ENCODE data around the gene MTIF2. TPM values are rescaled to one million over a fixed set of nuclear protein-coding genes. Genes with fewer than 3 reads are reported as not detected.

The MTIF2 gene
- total and polyA plus RNA-seq, 2 donors (not counting 3 experiments of a cell fraction or from before 2014, with no cell fraction given) = 9.3 to 26.9 TPM

DNA sequence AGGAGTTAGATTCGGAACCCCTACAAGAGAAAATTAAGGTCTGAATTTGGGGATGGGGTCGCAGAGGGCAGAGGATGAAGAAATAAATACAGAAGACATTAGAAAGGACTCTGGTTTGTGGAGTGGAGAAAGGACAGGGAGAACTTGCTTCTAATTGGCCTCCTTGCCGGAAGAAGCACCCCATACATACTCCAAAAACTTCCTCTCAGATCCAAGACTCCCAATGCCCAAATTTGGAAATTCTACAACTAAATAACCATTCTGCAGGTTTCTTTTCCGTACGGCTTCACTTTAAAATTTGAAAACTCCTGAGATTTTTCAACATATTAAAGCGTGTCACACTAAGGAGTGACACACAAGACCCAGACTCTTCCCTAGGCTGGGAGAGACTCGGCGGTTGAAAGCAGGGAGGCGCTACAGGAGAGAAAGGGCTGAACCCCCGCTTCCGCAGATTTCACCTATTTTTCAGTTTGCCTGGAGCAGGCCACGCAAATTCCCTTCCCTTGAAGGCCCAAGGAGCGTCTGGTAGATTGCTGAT, 37.4 kb downstream of the MTIF2 start:
- Histone ChIP-seq H3K27me3 (ENCODE audit: control insufficient read depth in 2 of 2, insufficient read depth in 2 of 2, low read length in 2 of 2) (no peaks in the 10 kb centered on the region), H3K9me1 (replicated peaks; ENCODE audit: control insufficient read depth, extremely low read depth, insufficient read depth, low read length) (no peaks in the 10 kb centered on the region), H3K9ac (replicated peaks; ENCODE audit: extremely low read depth, insufficient read depth, low read length) (peak overlapping the region; percentile 99), H3K4me1 (ENCODE audit: control insufficient read depth, extremely low read depth, insufficient read depth, low read length) (peaks cover 36% of the 10 kb centered on the region), H3K79me2 (ENCODE audit: control insufficient read depth, insufficient read depth, low read length) (peaks cover 41% of the 10 kb centered on the region), H4K20me1 (replicated peaks; ENCODE audit: control insufficient read depth, extremely low read depth, insufficient read depth, low read length) (no peaks in the 10 kb centered on the region), H3K9me3 (replicated peaks; ENCODE audit: control insufficient read depth, insufficient read depth, low read length) (no peaks in the 10 kb centered on the region), H3K27ac (ENCODE audit: insufficient read depth, low read depth, low read length) (peak overlapping the region; percentile 99), H3K36me3 (ENCODE audit: control insufficient read depth in 2 of 2, extremely low read depth in 1 of 2, insufficient read depth in 2 of 2, low read length in 2 of 2) (peaks cover 12 to 28% of the 10 kb centered on the region in 2 experiments), H3K4me2 (ENCODE audit: insufficient read depth, low read length) (peak overlapping the region; percentile 89), H3K4me3 (replicated peaks in 1 of 3; ENCODE audit: insufficient read depth in 1 of 3, low read depth in 1 of 3, low read length in 3 of 3) (peak overlapping the region; percentile 61 to 96 (median 92)), H2AFZ (ENCODE audit: low read depth, low read length) (peak overlapping the region; percentile 92)
- FAIRE-seq (no peak), DNase-seq (ENCODE audit: low read depth, low spot score) (no peak)
- TSS peak; percentile 53 for BruUV-seq (replicated peaks)
- ChIA-PET POLR2A (no interaction called here), CTCF (no interaction called here)
- intact Hi-C loops (cut with micrococcal nuclease) = loop anchor here (2.0 to 10.0 kb wide), 4 partner anchors 36 to 283 kb away; partner anchors contain the start of genes CFAP36, MTIF2 and RTN4
- dilution Hi-C loops (cut with MboI; ENCODE audit: extremely low pct_ligation_motif_present, low sequenced_read_pairs) = no loop called here
- TF ChIP-seq EZH2 (IDR thresholded peaks at IDR 0.05; ENCODE audit: borderline replicate concordance, low read depth, low read length, severe bottlenecking) = no peak
- TF ChIP-seq GATA2 (IDR thresholded peaks at IDR 0.05; ENCODE audit: insufficient read depth, insufficient read length, low read depth, low read length) = no peak
- TF ChIP-seq MYC (IDR thresholded peaks at IDR 0.05; ENCODE audit: low read depth, low read length) = no peak
- no peak for TF ChIP-seq POLR2A (IDR thresholded peaks at IDR 0.05; ENCODE audit: low read depth, low read length)
- TF ChIP-seq, protein P1, sequence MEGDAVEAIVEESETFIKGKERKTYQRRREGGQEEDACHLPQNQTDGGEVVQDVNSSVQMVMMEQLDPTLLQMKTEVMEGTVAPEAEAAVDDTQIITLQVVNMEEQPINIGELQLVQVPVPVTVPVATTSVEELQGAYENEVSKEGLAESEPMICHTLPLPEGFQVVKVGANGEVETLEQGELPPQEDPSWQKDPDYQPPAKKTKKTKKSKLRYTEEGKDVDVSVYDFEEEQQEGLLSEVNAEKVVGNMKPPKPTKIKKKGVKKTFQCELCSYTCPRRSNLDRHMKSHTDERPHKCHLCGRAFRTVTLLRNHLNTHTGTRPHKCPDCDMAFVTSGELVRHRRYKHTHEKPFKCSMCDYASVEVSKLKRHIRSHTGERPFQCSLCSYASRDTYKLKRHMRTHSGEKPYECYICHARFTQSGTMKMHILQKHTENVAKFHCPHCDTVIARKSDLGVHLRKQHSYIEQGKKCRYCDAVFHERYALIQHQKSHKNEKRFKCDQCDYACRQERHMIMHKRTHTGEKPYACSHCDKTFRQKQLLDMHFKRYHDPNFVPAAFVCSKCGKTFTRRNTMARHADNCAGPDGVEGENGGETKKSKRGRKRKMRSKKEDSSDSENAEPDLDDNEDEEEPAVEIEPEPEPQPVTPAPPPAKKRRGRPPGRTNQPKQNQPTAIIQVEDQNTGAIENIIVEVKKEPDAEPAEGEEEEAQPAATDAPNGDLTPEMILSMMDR (IDR thresholded peaks at IDR 0.05; ENCODE audit: extremely low read depth in 1 of 2, insufficient read depth in 1 of 2, low read depth in 1 of 2, low read length in 2 of 2) = no peak
- no peak for TF ChIP-seq JUN (IDR thresholded peaks at IDR 0.05; ENCODE audit: borderline replicate concordance, insufficient read depth, insufficient read length, low read depth)
- TF ChIP-seq POLR2AphosphoS5 (IDR thresholded peaks at IDR 0.05; ENCODE audit: insufficient read depth, low read depth, low read length) = no peak
- TF ChIP-seq, protein P2, sequence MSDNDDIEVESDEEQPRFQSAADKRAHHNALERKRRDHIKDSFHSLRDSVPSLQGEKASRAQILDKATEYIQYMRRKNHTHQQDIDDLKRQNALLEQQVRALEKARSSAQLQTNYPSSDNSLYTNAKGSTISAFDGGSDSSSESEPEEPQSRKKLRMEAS (IDR thresholded peaks at IDR 0.05; ENCODE audit: insufficient read depth, insufficient read length) = no peak
- no peak for TF ChIP-seq FOS (IDR thresholded peaks at IDR 0.05; ENCODE audit: borderline replicate concordance, insufficient read depth, low read length)
